OCI-LY1 (cell line): ENCODE results near the gene TPSD1.

ENCODE experiments used
- EZH2 ChIP-seq: fragments of 200-600 bp; sonication (generic), shearing (Covaris generic); IDR thresholded peaks from 2 replicates; pipeline ENCODE4 v1.8.0; 2017; ENCODE audit warnings: borderline replicate concordance, mixed run types, mild to moderate bottlenecking, antibody characterized with exemption, low read length, moderate library complexity, mixed read lengths
- TF ChIP-seq, protein P1 (sequence below): fragments of 200-600 bp; sonication (generic), shearing (Covaris generic); IDR thresholded peaks from 2 replicates; pipeline ENCODE4 v1.5.1; 2017; ENCODE audit warnings: mild to moderate bottlenecking, antibody characterized with exemption, low read length, moderate library complexity, mixed read lengths

DNA sequence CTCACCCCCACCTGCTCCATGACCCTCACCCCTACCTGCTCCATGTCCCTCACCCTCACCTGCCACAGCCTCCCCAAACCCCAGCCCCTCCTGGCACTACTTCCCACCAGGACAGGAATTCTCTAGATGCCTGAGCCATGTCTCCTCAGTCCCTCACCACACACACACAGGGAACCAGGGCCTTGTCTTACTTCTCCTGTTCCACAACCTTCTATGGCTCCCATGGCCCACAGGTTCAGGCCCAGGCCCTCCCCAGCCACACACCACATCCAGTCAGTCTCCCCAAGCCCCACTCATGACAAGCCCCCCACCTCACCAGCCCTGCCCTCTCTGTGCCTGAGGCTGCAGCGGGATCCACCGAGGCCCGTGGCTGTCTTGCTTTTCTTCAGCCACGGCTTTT, 50.5 kb downstream of the TPSD1 start:
- TF ChIP-seq, protein P1, sequence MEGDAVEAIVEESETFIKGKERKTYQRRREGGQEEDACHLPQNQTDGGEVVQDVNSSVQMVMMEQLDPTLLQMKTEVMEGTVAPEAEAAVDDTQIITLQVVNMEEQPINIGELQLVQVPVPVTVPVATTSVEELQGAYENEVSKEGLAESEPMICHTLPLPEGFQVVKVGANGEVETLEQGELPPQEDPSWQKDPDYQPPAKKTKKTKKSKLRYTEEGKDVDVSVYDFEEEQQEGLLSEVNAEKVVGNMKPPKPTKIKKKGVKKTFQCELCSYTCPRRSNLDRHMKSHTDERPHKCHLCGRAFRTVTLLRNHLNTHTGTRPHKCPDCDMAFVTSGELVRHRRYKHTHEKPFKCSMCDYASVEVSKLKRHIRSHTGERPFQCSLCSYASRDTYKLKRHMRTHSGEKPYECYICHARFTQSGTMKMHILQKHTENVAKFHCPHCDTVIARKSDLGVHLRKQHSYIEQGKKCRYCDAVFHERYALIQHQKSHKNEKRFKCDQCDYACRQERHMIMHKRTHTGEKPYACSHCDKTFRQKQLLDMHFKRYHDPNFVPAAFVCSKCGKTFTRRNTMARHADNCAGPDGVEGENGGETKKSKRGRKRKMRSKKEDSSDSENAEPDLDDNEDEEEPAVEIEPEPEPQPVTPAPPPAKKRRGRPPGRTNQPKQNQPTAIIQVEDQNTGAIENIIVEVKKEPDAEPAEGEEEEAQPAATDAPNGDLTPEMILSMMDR = no peak
- TF ChIP-seq EZH2 = no peak
